Retinal pigment epithelial cell (primary cell): ENCODE measurements around the gene HDAC5.
A peak's percentile ranks its signal among the peaks of the same experiment; 100 is the strongest.
"Not testable (repeated sequence)": the region's sequence is repeated elsewhere in the genome, so short reads cannot be mapped to it uniquely, and the experiment has no call there.

Source experiments
- DNase-seq: peaks from one replicate; pipeline ENCODE4 v3.0.0-alpha.2; 2010; ENCODE audit warnings: low read depth
- H3K4me3 ChIP-seq: 2 replicates; pipeline ENCODE4 v1.5.1; 2011; ENCODE audit warnings: mild to moderate bottlenecking, low read length, control low read depth, moderate library complexity
- CTCF ChIP-seq: conservative IDR thresholded peaks from 2 replicates; pipeline ENCODE4 v1.5.1; 2011; ENCODE audit warnings: low read depth, low read length, control low read depth, inconsistent platforms

HDAC5 gene

DNA sequence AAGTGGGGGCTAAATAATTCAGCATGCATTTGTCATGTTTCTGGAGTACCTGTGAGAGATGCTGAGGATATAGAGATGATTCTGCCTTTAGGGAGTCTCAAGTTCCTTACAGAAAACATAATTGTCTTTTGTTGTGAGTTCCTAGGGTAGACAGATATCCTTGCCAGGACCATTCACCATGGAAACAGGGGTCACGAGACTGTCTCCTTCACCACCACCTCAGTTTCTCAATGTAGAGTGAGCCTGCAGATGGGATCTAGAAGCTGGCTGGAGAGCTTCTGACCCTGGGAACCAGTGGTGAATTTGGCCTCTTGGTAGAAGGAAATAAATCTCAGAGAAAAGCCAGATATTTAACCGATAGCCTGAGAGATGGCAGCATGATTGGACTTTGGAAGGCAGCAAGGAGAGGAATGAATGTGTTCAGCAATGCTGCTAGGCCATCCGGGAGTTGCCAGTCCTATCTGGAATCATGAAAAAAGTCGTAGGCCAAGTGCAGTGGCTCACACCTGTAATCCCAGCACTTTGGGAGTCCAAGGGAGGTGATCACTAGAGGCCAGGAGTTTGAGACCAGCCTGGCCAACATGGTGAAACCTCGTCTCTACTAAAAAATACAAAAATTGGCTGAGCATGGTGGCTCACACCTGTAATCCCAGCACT, 7.4 kb upstream of the HDAC5 start:
- no peak overlapping the region for H3K4me3 ChIP-seq
- DNase-seq, result no peak
- TF ChIP-seq CTCF, result no peak

DNA sequence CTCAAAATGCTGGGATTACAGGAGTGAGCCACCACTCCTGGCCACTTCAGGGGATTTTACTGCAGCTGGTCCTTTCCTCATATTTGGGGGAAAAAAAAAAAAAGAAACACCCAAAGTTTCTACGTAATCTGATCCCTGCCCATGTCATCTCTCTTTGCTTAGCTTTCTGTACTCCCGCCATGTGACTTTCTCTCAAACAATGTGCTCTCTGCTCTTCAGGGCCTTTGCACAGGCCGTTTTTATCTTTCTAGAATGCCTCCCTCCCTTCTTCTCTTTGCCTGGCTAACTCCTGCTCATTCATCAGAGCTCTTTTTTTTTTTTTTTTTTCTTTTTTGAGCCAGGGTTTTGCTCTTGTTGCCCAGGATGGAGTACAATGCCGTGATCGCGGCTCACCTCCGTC, 4.9 kb upstream of the HDAC5 start:
- DNase-seq, result no peak
- no peak for TF ChIP-seq CTCF

DNA sequence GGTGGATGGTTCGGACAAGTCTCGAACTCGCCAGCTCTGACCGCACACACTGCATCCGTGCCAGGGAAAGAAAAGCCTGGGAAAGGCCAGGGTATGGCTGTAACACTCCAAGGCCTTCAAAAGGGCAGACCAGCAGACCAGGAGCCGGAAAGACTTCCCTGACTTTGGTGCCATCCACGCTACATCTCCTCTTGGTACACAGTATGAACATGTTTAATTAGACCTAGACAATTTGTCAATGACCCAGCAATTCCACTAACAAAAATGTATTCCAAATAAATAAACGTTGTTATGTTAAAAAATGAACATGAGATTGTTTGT, 637 bp upstream of the HDAC5 start:
- no peak for DNase-seq
- peak overlapping the region; percentile 82 for H3K4me3 ChIP-seq
- no peak for TF ChIP-seq CTCF

More for the DNA sequence above, 4.9 kb upstream of the HDAC5 start:
- no peak overlapping the region for H3K4me3 ChIP-seq

DNA sequence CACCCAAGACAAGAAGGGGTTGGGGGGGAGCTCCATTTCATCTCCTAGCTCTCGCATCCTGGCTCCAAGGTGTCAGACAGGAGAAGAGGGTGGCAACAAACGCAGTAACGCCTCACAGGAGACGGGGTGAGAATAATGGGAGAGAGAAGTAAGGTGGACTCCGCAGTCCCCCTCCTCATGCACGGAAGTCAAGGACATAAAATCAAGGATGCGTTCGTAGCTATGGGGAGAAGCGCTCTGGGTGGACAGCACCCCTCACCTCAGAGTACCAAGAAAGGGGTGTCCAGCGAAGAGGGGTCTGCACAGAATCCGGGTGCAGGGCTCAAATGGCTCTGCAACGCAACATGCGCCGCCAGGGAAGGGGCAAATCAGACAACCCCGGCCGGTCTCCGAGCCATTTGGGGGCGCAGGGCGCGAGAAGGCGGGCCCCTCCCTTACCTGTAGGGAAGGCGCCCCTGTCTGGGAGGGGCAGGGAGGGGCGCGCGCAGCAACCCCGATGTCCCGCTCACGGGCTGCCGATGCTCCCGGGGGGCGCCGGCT, 555 bp downstream of the HDAC5 start:
- TF ChIP-seq CTCF, result no peak
- no peak for DNase-seq
- peak overlapping the region; percentile 82 for H3K4me3 ChIP-seq

GRCh38 chr17:44121997-44122815, 1.2 kb downstream of the HDAC5 start:
- H3K4me3 ChIP-seq, result peak overlapping the region; percentile 82
- no peak for TF ChIP-seq CTCF
- no peak for DNase-seq

- DNase-seq, result no peak
- no peak for TF ChIP-seq CTCF
- H3K4me3 ChIP-seq, result no peak overlapping the region
Measured at GRCh38 chr17:44120851-44121605, 2.4 kb downstream of the HDAC5 start.

- DNase-seq, H3K4me3 ChIP-seq: not testable (repeated sequence)
Measured at GRCh38 chr17:44120281-44120680, 3.2 kb downstream of the HDAC5 start.
